Panc1 (cell line): ENCODE measurements around the gene SPAG5. TPM values are rescaled to one million over a fixed set of nuclear protein-coding genes. Genes with fewer than 3 reads are reported as not detected.

Source experiments
- ATAC-seq: fragments of 200-7000 bp; cut with Tn5 transposase; 2 replicates; pipeline ENCODE4 v1.9.1; 2020; ENCODE audit warnings: mild to moderate bottlenecking, moderate library complexity
- BruUV-seq: library from RNA; stranded (reverse); fragments of 400-500 nt; replicated peaks from 2 replicates; lab custom pipeline; 2021; lab: Mats Ljungman, UMichigan
- CTCF ChIA-PET: fragments of 300-600 bp; sonication (Branson Sonifier 250); formaldehyde crosslinking; loops from one replicate; lab custom pipeline; 2022; ENCODE audit warnings: antibody characterized with exemption; lab: Charles Lee
- POLR2A ChIA-PET: fragments of 300-600 bp; sonication (Branson Sonifier 250); formaldehyde crosslinking; loops from one replicate; lab custom pipeline; 2022; ENCODE audit warnings: antibody characterized with exemption; lab: Charles Lee
- DNase-seq: peaks from one replicate; pipeline ENCODE4 v3.0.0-alpha.2; 2010; ENCODE audit warnings: low read depth, low spot score
- H3K27ac ChIP-seq: 2 replicates; pipeline ENCODE4 v1.5.1; 2011; ENCODE audit warnings: mild to moderate bottlenecking, low read length, inconsistent platforms
- H3K27me3 ChIP-seq: fragments of 200-500 bp; sonication (Bioruptor generic); 2 replicates; pipeline ENCODE4 v1.6.0; 2014; ENCODE audit warnings: low read length, inconsistent platforms; ENCODE audit not compliant: control insufficient read depth, insufficient read depth
- H3K36me3 ChIP-seq: fragments of 200-500 bp; sonication (Bioruptor generic); 2 replicates; pipeline ENCODE4 v1.5.1; 2014; ENCODE audit warnings: inconsistent platforms, mild to moderate bottlenecking, low read length, moderate library complexity; ENCODE audit not compliant: control insufficient read depth, insufficient read depth
- H3K4me1 ChIP-seq: 2 replicates; pipeline ENCODE4 v1.5.1; 2011; ENCODE audit warnings: inconsistent platforms, mild to moderate bottlenecking, low read length, moderate library complexity; ENCODE audit not compliant: control insufficient read depth, insufficient read depth
- H3K4me3 ChIP-seq, 2 experiments: 2 replicates each; pipeline ENCODE4 v1.5.1; 2011 to 2012; ENCODE audit warnings: low read depth in 2 of 2, low read length in 2 of 2, mild to moderate bottlenecking in 2 of 2, inconsistent platforms in 1 of 2, moderate library complexity in 1 of 2
- H3K9me3 ChIP-seq: fragments of 200-500 bp; sonication (Bioruptor generic); 2 replicates; pipeline ENCODE4 v1.5.1; 2014; ENCODE audit warnings: low read depth, mild to moderate bottlenecking, inconsistent platforms, low read length, moderate library complexity; ENCODE audit not compliant: control insufficient read depth, insufficient read depth
- POLR2AphosphoS5 ChIP-seq: IDR thresholded peaks from 2 replicates; pipeline ENCODE4 v1.6.1; 2012; ENCODE audit warnings: mild to moderate bottlenecking, low read depth, low read length, moderate library complexity
- REST ChIP-seq, 2 experiments: IDR thresholded peaks; 2 replicates each; pipeline ENCODE4 v1.6.1; 2011 to 2012; ENCODE audit warnings: low read depth in 2 of 2, control low read depth in 1 of 2, low read length in 1 of 2, mild to moderate bottlenecking in 1 of 2, moderate library complexity in 1 of 2; ENCODE audit not compliant: insufficient read depth in 1 of 2
- SIN3A ChIP-seq: IDR thresholded peaks from 2 replicates; pipeline ENCODE4 v1.6.1; 2012; ENCODE audit warnings: low read depth, mild to moderate bottlenecking, low read length, moderate library complexity, borderline replicate concordance; ENCODE audit not compliant: insufficient read depth
- TCF7L2 ChIP-seq: IDR thresholded peaks from 2 replicates; pipeline ENCODE4 v1.6.1; 2011; ENCODE audit warnings: mild to moderate bottlenecking, low read depth, low read length, inconsistent platforms
- in situ Hi-C: cut with HindIII; loops from 2 replicates; pipeline ENCODE4 v1.10.0; 2016; ENCODE audit warnings: low sequenced_read_pairs, low pct_unique_long_range_greater_than_20kb
- intact Hi-C: fragments of 100-400 bp; cut with micrococcal nuclease; formaldehyde crosslinking; loops from one replicate; pipeline ENCODE4 v1.10.0; 2022; ENCODE audit not compliant: unreplicated experiment
- total RNA-seq: library from RNA; stranded (reverse); gene quantifications from one replicate; pipeline ENCODE4 v1.2.1, GENCODE V29; 2021; ENCODE audit not compliant: unreplicated experiment
- TF ChIP-seq, protein P1 (sequence below): fragments of 450-650 bp; IDR thresholded peaks from 2 replicates; pipeline ENCODE4 v1.5.1; 2017; ENCODE audit warnings: mild to moderate bottlenecking

Gene SPAG5
- total RNA-seq, 1 experiment from 2014 or later = 152 TPM

- H3K27me3 ChIP-seq = no peaks in the 10 kb centered on the region; the same call in 1 of the 2 replicates
- no peaks in the 10 kb centered on the region for H3K36me3 ChIP-seq
- no peaks in the 10 kb centered on the region for H3K9me3 ChIP-seq
- intact Hi-C loops (no loop called here), in situ Hi-C loops (no loop called here)
- DNase-seq (no peak), ATAC-seq (no peak)
- ChIA-PET CTCF (no interaction called here), POLR2A (no interaction called here)
- no peaks in the 10 kb centered on the region for H3K4me1 ChIP-seq
- TF ChIP-seq POLR2AphosphoS5 (no peak), TCF7L2 (no peak), SIN3A (no peak), REST (IDR thresholded peaks at IDR 0.05; ENCODE audit: insufficient read depth in 1 of 2, low read depth in 2 of 2, low read length in 1 of 2) (no peak)
- TF ChIP-seq, protein P1, sequence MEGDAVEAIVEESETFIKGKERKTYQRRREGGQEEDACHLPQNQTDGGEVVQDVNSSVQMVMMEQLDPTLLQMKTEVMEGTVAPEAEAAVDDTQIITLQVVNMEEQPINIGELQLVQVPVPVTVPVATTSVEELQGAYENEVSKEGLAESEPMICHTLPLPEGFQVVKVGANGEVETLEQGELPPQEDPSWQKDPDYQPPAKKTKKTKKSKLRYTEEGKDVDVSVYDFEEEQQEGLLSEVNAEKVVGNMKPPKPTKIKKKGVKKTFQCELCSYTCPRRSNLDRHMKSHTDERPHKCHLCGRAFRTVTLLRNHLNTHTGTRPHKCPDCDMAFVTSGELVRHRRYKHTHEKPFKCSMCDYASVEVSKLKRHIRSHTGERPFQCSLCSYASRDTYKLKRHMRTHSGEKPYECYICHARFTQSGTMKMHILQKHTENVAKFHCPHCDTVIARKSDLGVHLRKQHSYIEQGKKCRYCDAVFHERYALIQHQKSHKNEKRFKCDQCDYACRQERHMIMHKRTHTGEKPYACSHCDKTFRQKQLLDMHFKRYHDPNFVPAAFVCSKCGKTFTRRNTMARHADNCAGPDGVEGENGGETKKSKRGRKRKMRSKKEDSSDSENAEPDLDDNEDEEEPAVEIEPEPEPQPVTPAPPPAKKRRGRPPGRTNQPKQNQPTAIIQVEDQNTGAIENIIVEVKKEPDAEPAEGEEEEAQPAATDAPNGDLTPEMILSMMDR = no peak
- H3K27ac ChIP-seq = no peak overlapping the region
- BruUV-seq = no TSS peak
- H3K4me3 ChIP-seq = no peak overlapping the region
Measured at GRCh38 chr17:28530926-28531325, 67.9 kb downstream of the SPAG5 start.

DNA sequence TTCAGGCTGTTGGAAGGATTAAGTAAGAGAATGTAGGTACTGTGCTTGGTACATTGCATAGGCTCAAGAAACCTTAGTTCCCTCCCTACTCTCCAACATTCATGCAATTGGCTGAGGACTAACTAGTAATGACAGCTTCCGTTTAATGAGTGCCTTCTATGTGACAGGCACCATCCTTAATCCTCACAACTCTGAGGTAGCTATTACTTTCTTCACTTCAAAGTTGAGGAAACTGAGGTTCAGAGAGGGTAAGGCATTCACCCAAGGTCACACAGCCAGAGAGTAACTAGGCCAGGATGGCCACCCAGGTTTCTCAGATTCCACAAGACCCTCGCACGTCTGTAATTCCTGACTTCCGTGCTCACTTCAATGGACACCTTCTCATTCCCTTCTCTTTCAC is 68.6 kb downstream of the SPAG5 start:
- TF ChIP-seq, protein P1 = no peak
- TF ChIP-seq TCF7L2 = no peak
- TF ChIP-seq SIN3A = no peak
- TF ChIP-seq POLR2AphosphoS5 = no peak
- no peak for TF ChIP-seq REST (IDR thresholded peaks at IDR 0.05; ENCODE audit: insufficient read depth in 1 of 2, low read depth in 2 of 2, low read length in 1 of 2)
- no TSS peak for BruUV-seq
- ChIA-PET POLR2A (no interaction called here), CTCF (no interaction called here)
- H3K27me3 ChIP-seq = no peaks in the 10 kb centered on the region; the same call in 1 of the 2 replicates
- H3K27ac ChIP-seq = no peak overlapping the region
- H3K36me3 ChIP-seq = no peaks in the 10 kb centered on the region
- in situ Hi-C loops = no loop called here
- intact Hi-C loops = no loop called here
- no peaks in the 10 kb centered on the region for H3K9me3 ChIP-seq
- no peak overlapping the region for H3K4me3 ChIP-seq
- H3K4me1 ChIP-seq = no peaks in the 10 kb centered on the region
- DNase-seq (no peak), ATAC-seq (no peak)
